ENCODE data around the gene TADA3.

TADA3 gene

GRCh38 chr3:9749645-9750555 lies 42.4 kb downstream of the TADA3 start, which contains the start of gene OGG1:
TSS of gene OGG1 (plus strand) at chr3:9749952. CDS start at chr3:9750287, 335 bp downstream.
- DNase-seq (ENCODE audit: low read depth) = peak; percentile 98
- TF ChIP-seq, protein P1, sequence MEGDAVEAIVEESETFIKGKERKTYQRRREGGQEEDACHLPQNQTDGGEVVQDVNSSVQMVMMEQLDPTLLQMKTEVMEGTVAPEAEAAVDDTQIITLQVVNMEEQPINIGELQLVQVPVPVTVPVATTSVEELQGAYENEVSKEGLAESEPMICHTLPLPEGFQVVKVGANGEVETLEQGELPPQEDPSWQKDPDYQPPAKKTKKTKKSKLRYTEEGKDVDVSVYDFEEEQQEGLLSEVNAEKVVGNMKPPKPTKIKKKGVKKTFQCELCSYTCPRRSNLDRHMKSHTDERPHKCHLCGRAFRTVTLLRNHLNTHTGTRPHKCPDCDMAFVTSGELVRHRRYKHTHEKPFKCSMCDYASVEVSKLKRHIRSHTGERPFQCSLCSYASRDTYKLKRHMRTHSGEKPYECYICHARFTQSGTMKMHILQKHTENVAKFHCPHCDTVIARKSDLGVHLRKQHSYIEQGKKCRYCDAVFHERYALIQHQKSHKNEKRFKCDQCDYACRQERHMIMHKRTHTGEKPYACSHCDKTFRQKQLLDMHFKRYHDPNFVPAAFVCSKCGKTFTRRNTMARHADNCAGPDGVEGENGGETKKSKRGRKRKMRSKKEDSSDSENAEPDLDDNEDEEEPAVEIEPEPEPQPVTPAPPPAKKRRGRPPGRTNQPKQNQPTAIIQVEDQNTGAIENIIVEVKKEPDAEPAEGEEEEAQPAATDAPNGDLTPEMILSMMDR (IDR thresholded peaks at IDR 0.05; ENCODE audit: insufficient read depth, low read depth, low read length, missing control alignments) = no peak
- peak within 1 kb of the TSS; percentile 80 for H3K4me3 ChIP-seq (ENCODE audit: low read depth, low read length)

- TF ChIP-seq, protein P1 (IDR thresholded peaks at IDR 0.05; ENCODE audit: insufficient read depth, low read depth, low read length, missing control alignments) = no peak
- no peak for DNase-seq (ENCODE audit: low read depth)
- H3K4me3 ChIP-seq (ENCODE audit: low read depth, low read length) = peak overlapping the region; percentile 80
Observed at GRCh38 chr3:9749296-9749644, 43.0 kb downstream of the TADA3 start.

DNA sequence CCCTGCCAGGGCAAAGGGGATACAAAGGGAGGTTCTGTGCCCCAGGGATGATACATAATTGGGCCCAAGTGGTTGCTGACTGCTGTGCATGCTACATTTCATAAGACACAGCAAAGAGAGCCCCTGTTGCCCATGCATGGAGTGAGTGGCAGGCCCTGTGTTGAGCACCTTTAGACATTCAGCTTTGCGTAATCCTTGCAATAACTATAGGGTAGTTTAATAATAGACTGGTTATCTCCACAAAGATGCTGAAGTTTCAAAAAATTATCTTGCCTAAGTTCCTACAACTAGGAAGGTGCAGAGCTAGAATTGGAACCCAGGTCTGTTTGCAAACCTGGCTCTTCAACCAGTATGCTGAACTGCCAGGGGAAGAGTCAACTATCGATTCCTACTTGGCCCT lies 44.2 kb downstream of the TADA3 start:
- no peak overlapping the region for H3K4me3 ChIP-seq (ENCODE audit: low read depth, low read length)
- TF ChIP-seq, protein P1 (IDR thresholded peaks at IDR 0.05; ENCODE audit: insufficient read depth, low read depth, low read length, missing control alignments) = no peak
- no peak for DNase-seq (ENCODE audit: low read depth)

- no peak overlapping the region for H3K4me3 ChIP-seq (ENCODE audit: low read depth, low read length)
- peak; percentile 41 for DNase-seq (ENCODE audit: low read depth)
- TF ChIP-seq, protein P1 (IDR thresholded peaks at IDR 0.05; ENCODE audit: insufficient read depth, low read depth, low read length, missing control alignments) = no peak
Observed at GRCh38 chr3:9747267-9747666, 45.0 kb downstream of the TADA3 start.

- no peak overlapping the region for H3K4me3 ChIP-seq (ENCODE audit: low read depth, low read length)
- TF ChIP-seq, protein P1 (IDR thresholded peaks at IDR 0.05; ENCODE audit: insufficient read depth, low read depth, low read length, missing control alignments) = no peak
- DNase-seq (ENCODE audit: low read depth) = no peak
Observed at GRCh38 chr3:9746330-9746729, 45.9 kb downstream of the TADA3 start.

DNA sequence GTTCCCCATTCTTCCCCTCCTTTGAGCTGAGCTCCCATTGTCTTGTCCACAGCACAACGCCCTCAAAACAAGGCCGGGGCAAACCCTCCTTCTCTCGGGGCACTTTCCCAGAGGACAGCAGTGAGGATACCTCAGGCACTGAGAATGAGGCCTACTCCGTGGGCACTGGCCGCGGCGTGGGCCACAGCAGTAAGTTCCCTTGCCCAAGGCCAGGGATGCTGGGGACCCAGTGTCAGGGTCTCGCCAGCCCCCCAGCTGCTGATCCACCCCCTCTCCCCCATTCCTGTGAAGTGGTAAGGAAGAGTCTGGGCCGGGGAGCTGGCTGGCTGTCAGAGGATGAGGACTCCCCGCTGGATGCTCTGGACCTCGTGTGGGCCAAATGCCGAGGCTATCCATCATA lies 46.8 kb downstream of the TADA3 start:
- no peak for DNase-seq (ENCODE audit: low read depth)
- H3K4me3 ChIP-seq (ENCODE audit: low read depth, low read length) = no peak overlapping the region
- TF ChIP-seq, protein P1 (IDR thresholded peaks at IDR 0.05; ENCODE audit: insufficient read depth, low read depth, low read length, missing control alignments) = no peak

Measured in GM12865 (cell line).